Occipital lobe (tissue), 2 donors: Measurements from ENCODE around the gene HS6ST2. TPM values are rescaled to one million over a fixed set of nuclear protein-coding genes. Genes with fewer than 3 reads are reported as not detected.

Experiments
- DNase-seq: peaks from one replicate; lab custom pipeline; 2025; lab: John Stamatoyannopoulos, UW
- total RNA-seq: library from RNA; depleted of rRNA; stranded (reverse); fragments of >200 nt; gene quantifications from one replicate; pipeline ENCODE4 v1.2.3, GENCODE V29; 2014

The HS6ST2 gene
- total RNA-seq, 1 donor from 2014 or later: 5.0 TPM

DNA sequence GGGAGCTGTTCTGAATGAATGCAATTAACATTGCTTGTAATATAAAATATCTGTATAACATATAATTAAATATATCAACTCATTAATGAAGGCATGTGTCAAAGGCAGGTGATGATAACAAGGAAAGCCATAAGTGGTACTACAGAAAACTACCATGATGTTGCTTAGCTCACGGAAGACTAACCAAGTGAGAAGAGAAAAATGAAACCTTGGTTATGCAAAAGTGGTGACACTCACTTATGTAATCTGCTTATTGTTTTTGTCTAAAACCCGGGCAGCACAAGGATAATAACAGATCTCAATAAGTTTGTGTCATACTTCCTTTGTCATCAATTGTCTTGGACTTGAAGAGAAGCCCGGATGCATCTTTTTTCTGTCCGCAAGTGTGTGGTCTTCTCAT is 156.4 kb downstream of the HS6ST2 start:
- DNase-seq: no peak

DNA sequence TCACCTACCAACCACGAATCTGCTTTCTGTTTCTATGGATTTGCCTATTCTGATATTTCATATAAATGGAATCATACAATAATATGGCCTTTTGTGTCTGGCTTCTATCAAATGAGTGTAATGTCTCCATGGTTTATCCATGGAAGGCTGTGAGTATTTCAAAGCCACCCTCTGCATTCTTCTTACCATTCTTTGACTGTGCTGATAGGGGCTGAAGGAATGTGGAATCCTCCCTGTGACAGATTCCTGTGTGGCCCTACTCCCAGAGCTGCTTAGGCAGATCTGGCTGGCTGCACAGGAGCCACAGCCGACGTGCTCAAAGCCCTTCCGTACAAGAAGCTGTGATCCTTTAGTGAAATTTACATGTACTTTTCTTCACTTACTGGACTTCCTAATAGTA is 163.2 kb downstream of the HS6ST2 start:
- no peak for DNase-seq

DNA sequence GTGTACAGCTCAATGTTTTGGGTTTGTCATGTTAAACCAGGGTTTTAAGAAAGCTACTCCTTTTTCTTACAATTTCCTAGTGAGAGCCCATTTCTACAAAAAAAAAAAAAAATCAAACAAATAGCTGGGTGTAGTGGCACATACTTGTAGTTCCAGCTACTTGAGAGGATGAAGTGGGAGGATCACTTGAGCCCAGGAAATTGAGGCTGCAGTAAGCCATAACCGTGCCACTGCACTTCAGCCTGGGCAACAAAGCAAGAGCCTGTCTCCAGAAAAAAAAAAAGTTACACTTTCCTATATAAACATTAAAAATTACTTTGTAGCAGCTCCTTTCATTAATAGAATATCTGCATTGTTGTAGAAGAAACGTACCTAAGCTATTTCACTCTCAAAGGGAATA is 166.7 kb downstream of the HS6ST2 start:
- DNase-seq: no peak

DNA sequence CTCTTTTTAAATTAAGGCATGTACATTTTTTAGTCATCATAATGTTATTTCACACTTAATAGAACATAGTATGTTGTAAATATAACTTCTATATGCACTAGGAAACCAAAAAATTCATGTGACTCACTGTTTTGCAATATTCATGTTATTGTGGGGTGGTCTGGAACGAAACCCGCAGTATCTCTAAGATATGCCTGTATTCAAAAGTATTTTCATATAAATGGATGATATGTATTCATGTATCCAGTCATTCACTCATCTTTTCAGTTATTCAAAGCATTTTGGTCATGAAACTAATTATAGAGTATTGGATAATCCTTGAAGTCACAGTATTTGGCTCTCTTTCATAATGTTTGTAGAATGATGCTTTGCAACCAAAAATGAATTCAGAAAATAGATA is 168.1 kb downstream of the HS6ST2 start:
- no peak for DNase-seq

DNA sequence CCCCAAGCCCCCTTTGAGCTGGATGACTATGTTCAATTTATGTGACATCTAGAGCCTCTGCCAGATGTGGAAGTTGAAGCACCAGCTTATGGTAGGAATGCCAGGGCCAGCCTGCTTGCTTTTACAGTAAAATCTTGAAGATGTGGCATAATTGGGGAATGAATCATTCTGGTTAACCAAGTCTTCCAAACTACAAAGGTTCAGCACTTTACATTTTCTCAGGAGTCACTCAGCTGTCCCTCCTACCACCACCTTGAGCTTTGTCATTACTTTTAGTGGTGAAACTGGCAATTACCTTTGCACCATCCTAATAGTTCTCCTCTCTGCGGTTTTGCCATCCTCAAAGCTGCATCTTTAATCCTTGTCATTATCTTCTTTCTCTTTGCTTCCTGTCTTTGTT is 172.2 kb downstream of the HS6ST2 start:
- DNase-seq: no peak

DNA sequence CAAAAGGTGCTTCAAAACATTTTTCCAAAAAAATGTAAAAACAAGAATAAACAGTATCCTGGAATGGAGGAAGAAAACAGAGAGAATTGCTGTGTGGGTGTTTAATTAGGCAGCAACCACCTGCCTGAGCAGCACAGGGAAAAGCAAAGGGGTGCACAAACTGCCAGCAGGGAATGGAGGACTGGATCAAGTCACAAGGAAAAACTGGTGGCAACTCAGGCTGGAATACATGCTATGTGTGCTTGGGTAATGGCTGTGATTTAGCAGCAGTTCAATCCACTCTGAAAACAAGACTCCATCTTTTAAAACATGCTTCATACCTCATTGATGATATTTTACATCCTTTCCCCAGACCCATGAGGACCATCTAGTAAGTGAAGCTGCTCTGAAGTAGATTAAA is 179.5 kb downstream of the HS6ST2 start:
- no peak for DNase-seq

DNA sequence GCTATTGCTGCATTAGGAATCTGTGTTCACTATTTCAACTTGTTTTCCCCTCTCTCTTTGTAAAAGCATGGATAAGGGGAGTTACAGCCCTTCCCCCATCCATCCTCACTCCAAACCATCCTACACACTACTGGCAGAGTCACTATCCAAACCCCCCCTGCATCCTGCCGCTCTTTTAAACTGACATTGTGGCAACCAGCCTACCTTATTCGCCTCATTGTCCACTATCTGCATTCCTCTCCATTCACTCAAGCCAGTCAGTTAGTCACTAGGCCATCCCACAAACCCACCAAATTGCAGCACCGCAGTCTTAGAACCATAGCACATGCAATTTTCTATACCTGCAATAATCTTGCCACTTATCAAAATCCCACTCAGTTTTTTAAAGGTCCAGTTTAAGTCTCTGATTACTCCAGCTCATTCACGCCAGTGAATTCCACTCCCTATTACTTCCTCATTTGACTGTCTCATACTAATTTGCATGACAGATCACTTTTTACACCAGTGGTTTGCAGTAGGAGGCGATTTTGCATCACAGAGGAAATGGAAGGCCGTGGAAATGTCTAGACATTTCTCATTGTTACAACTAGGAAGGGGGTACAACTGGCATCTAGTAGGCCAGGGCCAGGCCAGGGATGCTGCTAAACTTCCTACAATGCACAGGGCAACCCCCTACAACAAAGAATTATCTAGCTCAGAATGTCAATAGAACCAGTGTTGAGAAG is 181.8 kb downstream of the HS6ST2 start:
- no peak for DNase-seq

DNA sequence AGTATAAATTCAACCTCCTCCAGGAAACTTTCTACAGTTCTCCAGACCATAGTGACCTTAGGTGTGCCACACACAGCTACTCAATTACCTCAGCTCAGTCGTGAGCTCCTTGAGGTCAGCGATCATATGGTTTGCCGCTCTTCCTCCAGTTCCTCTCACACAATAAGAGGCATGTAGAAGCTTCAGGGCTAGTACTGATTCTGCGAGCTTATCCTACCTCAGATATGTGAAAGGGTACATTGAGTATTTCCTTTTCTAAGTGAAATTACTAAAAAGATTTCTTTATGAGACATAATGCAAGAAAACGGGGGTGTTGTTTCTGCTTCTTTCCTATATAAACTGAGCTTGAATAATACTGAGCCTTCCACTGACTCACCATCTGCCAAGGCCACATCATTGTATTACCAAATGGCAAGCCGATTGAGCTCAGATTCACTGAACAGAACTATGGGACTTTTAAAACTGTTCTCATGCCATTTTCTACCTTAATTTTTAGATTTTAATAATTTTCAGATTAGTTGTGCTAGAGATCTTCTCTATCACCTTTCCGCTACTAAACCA is 183.1 kb downstream of the HS6ST2 start:
- no peak for DNase-seq

DNA sequence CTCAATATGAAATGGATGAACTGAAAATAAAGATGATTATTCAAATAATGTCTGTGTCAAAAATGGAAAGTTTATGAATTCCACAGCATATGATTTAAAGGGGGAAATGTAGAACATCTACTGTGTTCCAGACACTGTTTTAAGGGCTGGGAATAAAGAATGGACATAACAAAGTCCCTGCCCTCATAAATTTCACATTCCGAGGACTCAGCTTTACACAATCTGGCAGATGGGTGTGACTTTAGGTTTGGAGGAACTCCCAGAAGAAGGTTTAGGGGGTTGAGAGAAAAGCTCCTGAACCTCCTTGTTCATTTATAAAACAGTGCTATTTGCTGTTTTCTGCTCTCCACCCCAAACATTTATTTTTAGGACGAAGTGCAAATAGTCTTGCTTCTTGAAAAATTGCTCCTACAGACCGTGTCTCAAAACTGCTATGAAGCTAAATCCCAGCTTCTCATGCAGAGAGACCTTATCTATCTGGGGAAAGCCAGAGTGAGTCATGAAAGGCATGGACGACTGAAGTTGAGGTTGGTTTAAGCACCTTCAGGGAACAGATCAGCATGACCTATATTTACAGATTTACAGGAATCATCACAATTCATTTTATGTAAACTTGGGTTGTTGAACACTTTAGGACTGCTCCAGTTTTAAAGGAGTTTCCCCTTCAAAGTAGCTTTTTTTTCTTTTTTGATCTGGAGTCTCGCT is 184.3 kb downstream of the HS6ST2 start:
- no peak for DNase-seq

DNA sequence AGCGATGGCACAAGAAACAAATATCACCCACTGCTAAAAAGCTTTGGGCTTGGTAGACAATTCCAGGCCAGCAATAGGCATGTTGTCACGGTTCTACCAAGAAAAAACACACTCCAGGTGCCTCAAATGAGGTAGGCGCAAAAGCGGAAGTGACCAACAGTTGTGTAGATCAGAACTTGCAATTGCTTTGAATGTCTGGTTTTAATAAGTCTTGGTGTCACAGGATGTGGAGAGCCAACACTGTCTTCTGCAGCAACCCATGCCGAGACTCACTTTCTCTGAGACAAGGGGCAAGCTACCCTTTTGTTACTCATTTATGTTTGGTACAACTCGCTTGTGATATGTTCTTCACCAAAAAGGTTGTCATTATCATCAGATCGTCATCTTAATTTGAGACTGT is 188.8 kb downstream of the HS6ST2 start:
- no peak for DNase-seq

DNA sequence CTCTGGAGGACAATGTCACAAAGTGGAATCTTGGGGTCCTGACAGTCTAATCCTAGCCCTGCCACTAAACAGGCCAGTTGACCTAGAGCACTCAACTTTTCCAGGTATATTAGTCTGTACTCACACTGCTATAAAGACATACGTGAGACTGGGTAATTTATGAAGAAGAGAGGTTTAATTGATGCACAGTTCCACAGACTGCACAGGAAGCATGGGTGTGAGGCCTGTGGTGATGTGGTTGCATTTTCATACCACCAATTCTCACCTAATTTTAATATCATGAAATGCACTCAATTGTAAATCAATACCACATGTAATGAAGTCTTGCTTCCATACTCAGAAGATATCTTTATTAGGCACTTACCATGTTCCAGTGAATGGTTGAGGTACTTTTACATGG is 192.0 kb downstream of the HS6ST2 start:
- DNase-seq: no peak

DNA sequence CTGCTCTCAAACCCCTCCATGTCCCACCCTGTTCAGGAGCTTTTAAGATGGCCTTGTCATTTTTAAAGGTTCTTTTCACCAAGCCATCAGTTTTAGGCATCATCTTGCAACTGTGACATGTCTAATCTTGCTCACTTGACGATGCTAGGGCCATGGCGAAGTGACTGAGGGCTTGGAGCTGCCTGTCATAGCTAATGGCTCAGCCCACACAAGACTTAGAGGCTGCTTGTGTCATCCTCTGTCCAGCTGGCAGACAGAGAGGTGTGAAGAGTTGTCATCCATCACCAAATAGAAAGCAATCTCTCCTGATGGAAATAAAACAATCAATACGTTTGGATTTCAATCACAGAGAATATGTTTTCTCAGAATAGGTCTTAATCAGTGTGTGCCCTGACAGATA is 194.9 kb downstream of the HS6ST2 start:
- DNase-seq: no peak

DNA sequence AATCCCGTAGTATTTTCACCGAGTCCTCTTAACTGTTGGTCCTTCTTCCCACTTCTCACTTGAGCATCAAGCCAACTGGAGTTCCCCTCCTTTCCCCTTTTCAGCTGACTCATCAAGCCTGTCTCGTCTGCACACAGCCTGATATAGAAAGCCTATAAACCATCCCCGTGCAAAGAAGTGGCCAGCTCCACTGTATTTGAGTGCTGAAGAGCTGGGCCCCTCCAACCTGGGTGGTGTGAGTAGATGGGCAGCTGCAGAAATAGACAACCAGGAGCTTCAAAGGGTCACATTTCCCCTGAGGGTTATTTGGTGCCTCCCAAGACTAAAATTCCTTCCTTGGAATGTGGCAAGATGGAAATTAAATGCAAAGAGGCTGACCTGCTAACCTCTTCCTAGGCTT is 199.7 kb downstream of the HS6ST2 start:
- DNase-seq: no peak

DNA sequence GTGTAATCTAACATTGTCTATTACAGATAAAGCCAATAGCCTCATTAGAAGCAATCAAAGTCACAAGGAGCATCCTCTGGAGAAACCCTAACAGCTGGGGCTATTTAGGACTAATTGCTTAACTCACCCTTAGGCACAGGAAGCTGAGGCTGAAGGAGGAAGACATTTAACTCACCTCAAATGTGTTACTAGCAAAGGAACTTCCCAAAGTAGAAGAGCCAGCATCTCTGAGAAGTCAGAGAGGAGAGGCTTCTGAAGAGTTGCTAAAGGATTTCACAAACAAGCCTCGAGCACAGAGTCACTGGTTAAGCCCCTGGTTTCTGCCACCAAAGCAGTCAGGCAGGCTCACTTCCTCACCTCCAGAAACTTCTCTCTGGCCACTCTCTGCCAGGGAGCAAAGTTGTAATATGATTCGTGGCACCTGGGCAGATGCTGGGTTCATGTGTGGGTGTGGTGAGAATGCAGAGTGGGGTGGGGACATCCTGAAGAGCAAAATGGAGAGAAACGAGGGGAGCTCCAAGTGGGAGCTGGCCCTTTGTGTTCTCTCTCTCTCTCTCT is 201.3 kb downstream of the HS6ST2 start:
- no peak for DNase-seq

DNA sequence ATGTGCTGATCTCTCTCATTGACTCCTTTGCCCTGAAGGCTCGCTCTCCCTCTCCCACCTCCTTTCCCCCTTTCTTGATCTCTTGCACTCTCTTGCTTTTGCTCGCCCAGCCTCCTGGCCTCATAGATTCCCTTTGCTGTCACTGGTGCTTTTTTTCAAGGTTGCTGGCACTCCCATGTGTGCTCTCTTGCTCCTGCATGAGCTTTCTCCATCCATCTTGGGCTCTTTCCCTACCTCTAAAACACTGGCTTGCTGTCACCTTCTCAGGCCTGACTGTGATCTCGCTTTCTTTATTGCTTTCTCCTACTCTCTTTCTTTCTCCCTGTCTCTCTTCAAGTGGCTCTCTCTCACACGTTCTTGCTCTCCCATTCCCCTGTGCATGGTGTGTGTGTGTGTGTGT is 202.0 kb downstream of the HS6ST2 start:
- DNase-seq: no peak

DNA sequence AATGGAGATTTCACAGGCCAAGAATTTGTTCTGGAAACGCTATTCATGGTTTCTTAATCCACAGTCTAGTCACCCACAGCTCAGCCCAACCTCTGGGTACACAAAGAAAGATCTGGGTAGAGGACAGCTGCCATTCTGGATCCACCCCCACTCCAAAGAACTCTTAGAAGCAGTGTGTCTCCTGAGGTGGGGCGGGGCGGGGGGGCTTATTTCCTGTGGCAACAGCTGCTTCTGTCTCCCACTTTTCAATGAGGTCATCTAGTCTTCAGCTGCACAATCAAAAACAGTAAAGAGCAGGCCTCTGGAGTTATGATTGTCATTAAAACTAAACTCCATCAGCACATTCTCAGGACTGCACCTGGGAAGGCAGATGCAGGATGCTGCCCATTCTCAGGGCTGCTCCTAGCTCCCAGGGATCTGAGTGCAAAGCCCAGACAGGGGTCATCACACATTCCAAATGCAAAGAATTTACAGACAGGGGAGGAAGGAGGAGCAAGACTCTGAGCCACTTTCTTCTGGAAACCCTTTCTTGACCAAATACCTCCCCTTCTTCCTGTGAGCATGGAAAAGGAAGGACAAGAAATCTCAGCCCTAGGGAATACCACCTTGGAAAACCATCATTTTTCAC is 207.3 kb downstream of the HS6ST2 start:
- DNase-seq: no peak

DNA sequence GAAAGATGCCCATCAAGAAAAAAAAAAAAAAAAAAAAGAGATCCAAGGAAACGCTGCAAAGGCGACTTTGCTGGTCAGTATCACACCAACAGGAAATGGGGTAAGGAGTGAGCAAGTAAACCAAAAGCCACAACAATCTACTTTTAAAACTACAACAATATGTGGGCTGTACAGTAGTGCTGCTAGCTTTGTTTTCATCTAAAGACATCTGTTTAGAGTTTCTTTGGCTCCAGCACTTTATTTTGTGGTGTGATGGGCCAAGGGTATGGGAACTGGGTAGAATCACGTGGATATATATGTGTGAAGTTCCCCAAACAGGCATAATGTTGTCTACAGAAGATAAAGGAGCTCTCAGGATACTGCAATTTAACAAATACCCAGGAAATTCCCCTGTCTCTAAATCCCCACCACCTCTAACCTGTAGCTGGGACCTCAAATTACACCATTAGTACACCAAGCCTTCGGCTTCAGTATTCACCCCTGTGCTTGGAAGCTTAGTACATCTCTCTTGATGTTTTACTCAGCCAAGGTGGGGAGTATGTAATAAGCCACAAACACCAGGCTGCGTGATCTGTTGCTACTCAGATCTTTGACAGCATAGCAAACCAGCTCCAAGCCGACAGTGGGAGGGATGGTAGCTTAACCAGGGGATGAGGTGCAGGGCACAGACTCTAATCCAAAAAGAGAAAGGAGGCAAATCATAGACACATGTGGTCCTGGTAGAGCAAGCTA is 207.9 kb downstream of the HS6ST2 start:
- no peak for DNase-seq

DNA sequence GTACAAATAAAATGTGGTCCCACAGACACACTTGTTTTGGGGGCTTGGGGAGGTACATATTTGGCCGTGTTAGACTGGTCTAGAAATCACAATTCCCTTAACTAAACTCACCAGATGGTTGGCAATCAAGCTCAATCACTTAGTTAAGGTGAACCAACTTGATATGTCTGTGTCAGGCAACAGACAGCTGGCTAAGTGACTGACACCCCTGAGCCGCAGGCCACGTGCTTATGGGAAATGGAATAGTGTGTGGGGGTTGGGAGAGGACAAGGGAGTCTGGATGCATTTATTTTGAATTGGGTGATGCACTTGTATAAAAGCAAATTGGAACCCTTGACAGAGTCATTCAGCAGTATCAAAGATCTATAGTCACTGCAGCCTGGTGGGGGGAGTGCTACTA is 209.0 kb downstream of the HS6ST2 start:
- no peak for DNase-seq

DNA sequence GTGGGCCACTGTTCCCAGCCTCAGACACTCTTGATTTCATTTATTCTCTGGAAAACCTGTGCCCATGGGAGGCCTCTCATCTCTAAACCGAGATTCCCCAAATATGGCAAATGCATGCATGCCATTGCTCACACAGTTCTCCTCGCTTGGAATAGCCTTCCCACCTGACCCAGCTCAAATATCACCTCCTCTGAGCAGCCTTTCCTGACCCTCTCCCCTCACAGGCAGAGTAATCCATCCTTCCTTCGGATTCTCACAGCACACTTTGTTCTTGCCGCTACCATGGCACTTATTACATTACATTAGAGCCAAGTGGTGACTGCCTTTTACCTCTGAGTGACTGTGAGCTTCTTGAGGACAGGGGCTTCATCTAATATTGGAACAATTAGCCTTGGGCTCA is 209.5 kb downstream of the HS6ST2 start:
- DNase-seq: no peak

DNA sequence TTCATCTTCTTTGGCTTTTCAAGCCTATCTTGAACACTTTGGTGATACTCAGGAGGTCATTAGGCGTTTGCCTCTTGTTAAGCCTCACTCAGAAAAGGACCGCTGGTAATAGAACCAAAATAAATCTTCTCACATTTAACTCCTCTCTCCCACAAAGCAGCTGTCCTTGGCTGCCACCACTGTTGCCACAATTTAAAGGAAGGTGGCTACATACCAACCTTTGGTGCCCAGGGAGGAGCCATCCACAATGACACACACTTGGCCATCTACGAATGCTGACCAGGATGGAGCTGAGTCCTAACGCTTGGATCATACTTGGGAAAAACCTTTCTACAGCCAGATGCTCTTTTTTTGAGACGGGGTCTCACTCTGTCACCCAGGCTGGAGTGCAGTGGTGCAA is 210.2 kb downstream of the HS6ST2 start:
- DNase-seq: no peak

DNA sequence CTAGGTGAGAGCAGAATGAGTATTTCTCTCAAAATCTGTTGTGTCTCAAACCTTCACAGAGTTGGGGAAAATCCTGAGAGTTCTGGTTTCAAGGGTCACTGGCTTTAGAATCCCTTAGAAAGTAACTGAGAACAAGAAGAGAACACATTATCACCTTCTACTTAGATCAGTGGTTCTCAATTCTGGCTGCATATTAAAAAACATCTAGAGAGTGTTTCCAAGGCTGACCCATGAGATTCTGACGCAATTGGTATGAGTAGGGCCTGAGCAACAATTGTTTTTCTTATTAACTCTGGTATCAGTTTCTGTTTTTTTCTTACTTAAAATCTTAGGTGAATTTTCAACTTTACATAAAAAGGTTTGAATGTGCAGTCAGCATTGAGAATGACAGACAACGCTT is 212.8 kb downstream of the HS6ST2 start:
- DNase-seq: no peak

DNA sequence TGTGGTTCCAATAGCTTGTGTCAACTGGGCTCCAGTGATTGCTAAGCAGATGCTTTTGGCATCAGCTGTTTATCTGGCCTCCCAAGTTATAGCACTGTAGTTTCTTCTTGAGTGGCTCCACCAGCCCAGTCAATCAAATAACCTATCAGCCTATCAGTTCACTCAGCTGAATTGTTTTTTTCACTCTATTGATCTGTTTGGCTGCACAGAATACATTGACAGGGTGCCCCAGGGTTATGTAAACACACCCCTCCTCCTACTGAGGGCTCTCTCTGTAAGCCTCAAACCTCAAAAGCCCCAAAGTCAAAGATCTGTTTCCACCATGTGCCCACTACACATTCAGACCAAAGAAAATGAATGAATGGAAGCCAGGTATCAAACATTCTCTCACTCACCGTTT is 214.0 kb downstream of the HS6ST2 start:
- no peak for DNase-seq
